Gastrocnemius medialis (tissue), 4 donors: ENCODE data around the gene PLLP. TPM values are rescaled to one million over a fixed set of nuclear protein-coding genes. Genes with fewer than 3 reads are reported as not detected.

Source experiments
- ATAC-seq, 2 donors: fragments of 150-250 bp; one replicate each; pipeline ENCODE4 v1.9.1; 2016
- DNase-seq, 2 donors: peaks; one replicate each; pipeline ENCODE4 v3.0.0-alpha.2; 2019
- H3K27ac ChIP-seq, 4 donors: fragments of 200-600 bp; sonication (generic); 1 replicate in 1 of 4; 2 replicates in 3 of 4; pipeline ENCODE4 v1.5.1; 2016 to 2018; ENCODE audit warnings: mild to moderate bottlenecking in 2 of 4, moderate library complexity in 1 of 4
- H3K27me3 ChIP-seq, 3 donors: fragments of 200-600 bp; sonication (generic) in 2 of 3; 1 replicate in 1 of 3; 2 replicates in 2 of 3; pipeline versions ENCODE4 v1.5.1 to v1.6.0; 2016 to 2019; ENCODE audit warnings: mild to moderate bottlenecking in 1 of 3, moderate library complexity in 1 of 3
- H3K36me3 ChIP-seq, 2 donors: fragments of 200-600 bp; sonication (generic) in 1 of 2; one replicate each; pipeline ENCODE4 v1.5.1; 2017 to 2018
- H3K4me1 ChIP-seq, 2 donors: fragments of 200-600 bp; sonication (generic) in 1 of 2; one replicate each; pipeline ENCODE4 v1.5.1; 2016 to 2017; ENCODE audit warnings: mild to moderate bottlenecking in 2 of 2
- H3K4me3 ChIP-seq, 4 donors: fragments of 200-600 bp; sonication (generic) in 3 of 4; 1 replicate in 1 of 4; 2 replicates in 3 of 4; pipeline ENCODE4 v1.5.1; 2016 to 2019; ENCODE audit warnings: mild to moderate bottlenecking in 2 of 4
- H3K9me3 ChIP-seq, 3 donors: fragments of 200-600 bp; sonication (generic) in 2 of 3; 1 replicate in 1 of 3; 2 replicates in 2 of 3; pipeline ENCODE4 v1.5.1; 2016 to 2019
- CTCF ChIP-seq, 5 experiments: fragments of 450-650 bp in 3 of 5; fragments of 200-600 bp in 2 of 5; sonication (generic) in 2 of 5; IDR thresholded peaks in 4 of 5; conservative IDR thresholded peaks in 1 of 5; 1 replicate in 4 of 5; 2 replicates in 1 of 5; pipeline ENCODE4 v1.5.1; 2016 to 2019; ENCODE audit warnings: antibody characterized with exemption in 5 of 5, mild to moderate bottlenecking in 3 of 5, moderate library complexity in 3 of 5
- POLR2A ChIP-seq, 2 donors: fragments of 450-650 bp; IDR thresholded peaks; one replicate each; pipeline ENCODE4 v1.6.1; 2017; ENCODE audit warnings: antibody characterized with exemption in 2 of 2, mild to moderate bottlenecking in 2 of 2, moderate library complexity in 2 of 2
- in situ Hi-C, 4 donors: fragments of 200-750 bp; cut with MboI; loops; one replicate each; pipeline versions ENCODE4 v1.15.0 to v1.8.0; 2017; ENCODE audit warnings: low sequenced_read_pairs in 4 of 4
- intact Hi-C: fragments of 100-400 bp; cut with DNase I; formaldehyde crosslinking; loops from one replicate; pipeline ENCODE4 v1.15.1; 2023; ENCODE audit warnings: low total_unique reads
- total RNA-seq, 4 donors: library from RNA; depleted of rRNA; stranded (reverse); fragments of >200 nt; gene quantifications; one replicate each; pipeline versions ENCODE4 v1.1.0 to v1.2.3, GENCODE V29; 2016

Gene PLLP
- total RNA-seq, 4 donors from 2014 or later, result 1.2 to 6.2 (median 4.7) TPM

DNA sequence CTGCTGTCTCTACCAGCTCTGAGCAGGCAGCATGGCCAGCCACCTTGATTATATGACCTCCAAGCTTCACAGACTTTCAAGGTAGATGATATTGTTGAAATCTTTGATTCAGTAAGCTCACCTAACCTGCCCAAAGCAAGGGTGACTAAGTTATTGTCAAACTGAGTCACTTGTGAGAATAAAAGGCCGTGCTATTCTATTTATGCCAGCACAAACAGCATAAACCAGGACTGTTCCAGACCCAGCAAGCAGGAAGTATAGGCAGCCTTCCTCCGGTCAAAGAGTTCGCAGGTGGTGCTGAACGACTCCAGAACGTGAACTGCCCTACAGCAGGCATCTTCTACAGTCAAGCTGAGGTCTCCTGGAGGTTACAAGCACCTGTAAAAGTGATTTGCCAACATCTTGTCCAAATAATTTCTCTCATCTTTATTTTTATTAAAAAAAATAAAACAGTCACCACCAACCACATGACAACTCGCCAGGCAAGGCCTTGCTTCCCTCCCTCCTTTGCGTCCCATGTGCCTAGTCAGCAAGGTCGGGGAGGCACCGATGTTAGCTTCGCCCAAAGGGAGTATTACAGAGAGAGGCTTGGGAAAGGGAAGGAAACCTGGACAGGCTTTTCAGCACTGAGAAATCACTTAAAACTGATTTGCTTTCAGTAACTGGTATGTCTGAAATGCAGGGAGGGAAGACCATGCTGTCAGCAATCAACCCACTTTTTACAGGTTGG, 28.6 kb downstream of the PLLP start:
- ATAC-seq (no peak), DNase-seq (no peak)
- intact Hi-C loops, result no loop called here
- H3K36me3 ChIP-seq, result peaks cover 0 to 61% of the 10 kb centered on the region in 2 donors
- no peak overlapping the region for H3K27ac ChIP-seq
- H3K4me1 ChIP-seq, result no peaks in the 10 kb centered on the region
- TF ChIP-seq CTCF (IDR thresholded peaks at IDR 0.05 in 4 of 5, conservative IDR thresholded peaks at IDR 0.05 in 1 of 5) (no peak), POLR2A (IDR thresholded peaks at IDR 0.05) (no peak)
- in situ Hi-C loops, result no loop called here
- no peaks in the 10 kb centered on the region for H3K27me3 ChIP-seq
- no peaks in the 10 kb centered on the region for H3K9me3 ChIP-seq
- no peak overlapping the region for H3K4me3 ChIP-seq

DNA sequence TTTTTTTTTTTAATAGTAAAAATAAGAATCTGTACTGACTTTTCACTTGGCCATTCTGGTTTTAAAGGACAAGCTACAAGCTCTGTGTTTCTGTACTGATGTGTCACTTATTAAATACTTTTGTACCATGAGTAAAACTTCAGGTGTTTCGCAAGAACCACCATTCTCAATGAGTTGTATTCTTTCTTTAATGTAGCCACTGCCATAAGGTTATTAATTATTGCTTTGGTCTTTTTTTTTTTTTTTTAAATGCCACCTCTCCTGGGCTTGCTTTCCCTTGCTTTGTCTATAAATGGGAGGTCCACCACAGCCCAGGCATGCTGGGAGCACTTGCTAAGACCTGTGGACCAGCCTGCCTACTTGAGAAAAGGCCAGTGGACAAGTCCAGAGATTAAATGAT, 31.0 kb downstream of the PLLP start:
- H3K27me3 ChIP-seq, result no peaks in the 10 kb centered on the region
- intact Hi-C loops (no loop called here), in situ Hi-C loops (no loop called here)
- ATAC-seq, result no peak
- TF ChIP-seq CTCF (IDR thresholded peaks at IDR 0.05 in 4 of 5, conservative IDR thresholded peaks at IDR 0.05 in 1 of 5) (no peak), POLR2A (IDR thresholded peaks at IDR 0.05) (no peak)
- H3K9me3 ChIP-seq, result no peaks in the 10 kb centered on the region
- no peak overlapping the region for H3K4me3 ChIP-seq
- DNase-seq, result no peak
- no peaks in the 10 kb centered on the region for H3K4me1 ChIP-seq
- peaks cover 0 to 85% of the 10 kb centered on the region in 2 donors for H3K36me3 ChIP-seq
- H3K27ac ChIP-seq, result no peak overlapping the region

DNA sequence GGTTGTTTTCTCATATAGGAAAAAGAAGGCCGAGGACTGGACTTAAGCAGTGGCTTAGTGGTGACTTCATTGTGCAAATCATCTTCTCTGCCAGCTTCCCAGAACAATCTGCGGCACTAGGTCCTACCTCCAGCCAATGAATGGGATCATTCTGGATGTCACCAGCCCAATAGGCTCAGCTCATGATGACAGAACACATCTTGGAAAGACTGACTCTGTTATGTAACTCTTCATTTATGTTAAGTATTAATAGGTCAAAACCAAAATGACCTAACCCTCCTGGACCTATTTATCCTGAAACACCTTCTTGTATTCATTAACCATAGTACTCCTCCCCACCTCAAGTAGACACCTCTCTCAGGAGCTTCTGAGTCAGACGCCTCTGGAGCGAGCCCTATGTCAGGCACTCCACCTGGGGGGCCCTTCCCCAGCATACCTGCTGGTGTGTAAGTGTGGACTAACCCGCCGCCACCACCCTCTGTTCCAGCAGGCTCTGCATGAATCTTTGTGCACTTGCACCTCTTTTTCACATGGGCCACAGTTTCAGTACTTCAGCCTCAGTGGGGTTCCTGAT, 32.2 kb downstream of the PLLP start:
- H3K9me3 ChIP-seq, result no peaks in the 10 kb centered on the region
- TF ChIP-seq CTCF (IDR thresholded peaks at IDR 0.05 in 4 of 5, conservative IDR thresholded peaks at IDR 0.05 in 1 of 5) (no peak), POLR2A (IDR thresholded peaks at IDR 0.05) (no peak)
- H3K27ac ChIP-seq, result no peak overlapping the region
- DNase-seq (no peak), ATAC-seq (no peak)
- H3K4me3 ChIP-seq, result no peak overlapping the region
- no peaks in the 10 kb centered on the region for H3K27me3 ChIP-seq
- intact Hi-C loops, result no loop called here
- no peaks in the 10 kb centered on the region for H3K4me1 ChIP-seq
- in situ Hi-C loops, result no loop called here
- H3K36me3 ChIP-seq, result peaks cover 0 to 93% of the 10 kb centered on the region in 2 donors

- Histone ChIP-seq H3K27ac (no peak overlapping the region), H3K9me3 (no peaks in the 10 kb centered on the region), H3K36me3 (peaks cover 0 to 96% of the 10 kb centered on the region in 2 donors), H3K4me3 (no peak overlapping the region), H3K27me3 (no peaks in the 10 kb centered on the region), H3K4me1 (no peaks in the 10 kb centered on the region)
- TF ChIP-seq POLR2A (IDR thresholded peaks at IDR 0.05) (no peak), CTCF (IDR thresholded peaks at IDR 0.05 in 4 of 5, conservative IDR thresholded peaks at IDR 0.05 in 1 of 5) (no peak)
- no peak for DNase-seq
- intact Hi-C loops (no loop called here), in situ Hi-C loops (no loop called here)
- no peak for ATAC-seq
Observed at GRCh38 chr16:57251352-57251751, 33.1 kb downstream of the PLLP start.
